Activated CD8-positive, alpha-beta T cell treated with anti-CD3 and anti-CD28 coated beads for 36 hours (primary cell): Measurements from ENCODE around the gene NELFA. TPM values are rescaled to one million over a fixed set of nuclear protein-coding genes. Genes with fewer than 3 reads are reported as not detected.

Experiments used
- ATAC-seq: fragments of 200-7000 bp; cut with Tn5 transposase; one replicate; pipeline ENCODE4 v1.10.0; 2021; ENCODE audit warnings: mild to moderate bottlenecking, moderate library complexity
- CTCF ChIA-PET: fragments of 350-600 bp; sonication (Branson Sonifier 250); formaldehyde crosslinking; loops from one replicate; lab custom pipeline; 2021; ENCODE audit warnings: antibody characterized with exemption; lab: Charles Lee
- POLR2A ChIA-PET: fragments of 350-600 bp; sonication (Branson Sonifier 250); formaldehyde crosslinking; loops from one replicate; lab custom pipeline; 2021; ENCODE audit warnings: antibody characterized with exemption; lab: Charles Lee
- DNase-seq: peaks from one replicate; pipeline ENCODE4 v3.0.0-alpha.2; 2020
- H3K27ac Mint-ChIP-seq: one replicate; pipeline ENCODE4 v1.8.0; 2021; ENCODE audit warnings: mild to moderate bottlenecking, mixed read lengths
- H3K27me3 Mint-ChIP-seq: one replicate; pipeline ENCODE4 v1.8.0; 2021; ENCODE audit warnings: mixed read lengths
- H3K36me3 Mint-ChIP-seq: one replicate; pipeline ENCODE4 v1.8.0; 2021; ENCODE audit warnings: low read depth, mixed read lengths
- H3K4me1 Mint-ChIP-seq: one replicate; pipeline ENCODE4 v1.8.0; 2021; ENCODE audit warnings: low read depth, mixed read lengths
- H3K4me3 Mint-ChIP-seq: one replicate; pipeline ENCODE4 v1.8.0; 2021; ENCODE audit warnings: mild to moderate bottlenecking, moderate library complexity, mixed read lengths
- H3K9me3 Mint-ChIP-seq: one replicate; pipeline ENCODE4 v1.8.0; 2021; ENCODE audit warnings: mixed read lengths
- intact Hi-C: fragments of 100-400 bp; cut with micrococcal nuclease; formaldehyde crosslinking; loops from one replicate; pipeline ENCODE4 v1.10.0; 2022
- total RNA-seq, 2 experiments: library from RNA; stranded (reverse); gene quantifications; one replicate each; pipeline ENCODE4 v1.2.3, GENCODE V29; 2021
- TF ChIP-seq, protein P1 (sequence below): fragments of 200-600 bp; IDR thresholded peaks from one replicate; pipeline ENCODE4 v1.8.0; 2022; ENCODE audit warnings: antibody characterized with exemption, mild to moderate bottlenecking

Gene NELFA
- total RNA-seq, 2 experiments from 2014 or later: 43.9 to 46.3 TPM

DNA sequence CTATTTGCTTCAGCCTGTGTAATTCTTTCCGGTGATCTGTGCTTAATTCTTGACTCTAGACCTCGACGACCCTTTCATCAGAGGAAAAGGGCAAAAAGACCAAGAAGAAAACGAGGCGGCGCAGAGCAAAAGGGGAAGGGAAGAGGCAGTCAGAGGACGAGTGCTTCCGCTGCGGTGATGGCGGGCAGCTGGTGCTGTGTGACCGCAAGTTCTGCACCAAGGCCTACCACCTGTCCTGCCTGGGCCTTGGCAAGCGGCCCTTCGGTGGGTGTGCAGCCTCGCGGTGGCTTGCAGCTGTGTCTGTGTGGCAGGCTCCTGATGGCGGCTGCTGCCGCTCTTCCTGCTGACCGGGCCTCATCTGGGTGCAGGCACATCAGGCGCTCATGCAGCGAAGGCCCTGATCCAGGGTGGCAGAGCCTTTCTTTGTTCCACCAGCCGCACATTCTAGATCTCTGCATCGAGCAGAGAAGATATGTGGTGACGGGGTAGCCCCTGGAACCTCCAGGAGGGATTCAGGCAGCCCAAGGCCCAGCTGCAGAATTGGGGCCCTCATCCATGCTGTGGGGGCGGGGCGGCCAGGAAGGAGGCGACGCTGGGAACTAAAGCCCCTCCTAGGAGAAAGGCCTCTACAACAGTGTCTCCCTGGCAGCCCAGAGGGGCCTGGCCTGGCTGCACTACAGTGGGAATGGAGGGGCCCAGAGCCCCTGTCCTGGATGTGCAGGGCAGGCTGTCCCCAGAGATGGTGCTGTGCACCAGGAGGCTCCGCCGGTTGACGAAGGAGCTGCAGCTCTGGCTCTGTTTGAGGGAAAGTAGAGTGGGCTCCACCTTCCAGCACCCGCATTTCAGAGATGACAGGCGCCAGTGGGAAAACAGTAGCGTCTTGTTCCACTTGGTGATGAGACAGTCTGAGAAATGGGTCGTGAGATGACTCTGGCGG, 32.1 kb downstream of the NELFA start:
- Mint-ChIP-seq H3K36me3 (peaks cover 58% of the 10 kb centered on the region), H3K27me3 (no peaks in the 10 kb centered on the region), H3K4me3 (no peak overlapping the region), H3K9me3 (no peaks in the 10 kb centered on the region), H3K4me1 (no peaks in the 10 kb centered on the region), H3K27ac (no peak overlapping the region)
- DNase-seq (no peak), ATAC-seq (no peak)
- intact Hi-C loops: no loop called here
- TF ChIP-seq, protein P1, sequence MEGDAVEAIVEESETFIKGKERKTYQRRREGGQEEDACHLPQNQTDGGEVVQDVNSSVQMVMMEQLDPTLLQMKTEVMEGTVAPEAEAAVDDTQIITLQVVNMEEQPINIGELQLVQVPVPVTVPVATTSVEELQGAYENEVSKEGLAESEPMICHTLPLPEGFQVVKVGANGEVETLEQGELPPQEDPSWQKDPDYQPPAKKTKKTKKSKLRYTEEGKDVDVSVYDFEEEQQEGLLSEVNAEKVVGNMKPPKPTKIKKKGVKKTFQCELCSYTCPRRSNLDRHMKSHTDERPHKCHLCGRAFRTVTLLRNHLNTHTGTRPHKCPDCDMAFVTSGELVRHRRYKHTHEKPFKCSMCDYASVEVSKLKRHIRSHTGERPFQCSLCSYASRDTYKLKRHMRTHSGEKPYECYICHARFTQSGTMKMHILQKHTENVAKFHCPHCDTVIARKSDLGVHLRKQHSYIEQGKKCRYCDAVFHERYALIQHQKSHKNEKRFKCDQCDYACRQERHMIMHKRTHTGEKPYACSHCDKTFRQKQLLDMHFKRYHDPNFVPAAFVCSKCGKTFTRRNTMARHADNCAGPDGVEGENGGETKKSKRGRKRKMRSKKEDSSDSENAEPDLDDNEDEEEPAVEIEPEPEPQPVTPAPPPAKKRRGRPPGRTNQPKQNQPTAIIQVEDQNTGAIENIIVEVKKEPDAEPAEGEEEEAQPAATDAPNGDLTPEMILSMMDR: no peak
- ChIA-PET CTCF (no interaction called here), POLR2A (interaction anchor here (1.0 kb wide), 1 partner anchor 10 kb away, joined by 3 read pairs; no protein-coding TSS in a partner anchor)

- DNase-seq: no peak
- TF ChIP-seq, protein P1: no peak
- intact Hi-C loops: no loop called here
- no peak for ATAC-seq
- H3K27ac Mint-ChIP-seq: no peak overlapping the region
- H3K36me3 Mint-ChIP-seq: peaks cover 60% of the 10 kb centered on the region
- ChIA-PET POLR2A (interaction anchor here (1.0 kb wide), 1 partner anchor 11 kb away, joined by 3 read pairs; no protein-coding TSS in a partner anchor), CTCF (no interaction called here)
- H3K9me3 Mint-ChIP-seq: no peaks in the 10 kb centered on the region
- no peaks in the 10 kb centered on the region for H3K4me1 Mint-ChIP-seq
- no peaks in the 10 kb centered on the region for H3K27me3 Mint-ChIP-seq
- H3K4me3 Mint-ChIP-seq: no peak overlapping the region
Measured at GRCh38 chr4:1975880-1976279, 32.9 kb downstream of the NELFA start.

DNA sequence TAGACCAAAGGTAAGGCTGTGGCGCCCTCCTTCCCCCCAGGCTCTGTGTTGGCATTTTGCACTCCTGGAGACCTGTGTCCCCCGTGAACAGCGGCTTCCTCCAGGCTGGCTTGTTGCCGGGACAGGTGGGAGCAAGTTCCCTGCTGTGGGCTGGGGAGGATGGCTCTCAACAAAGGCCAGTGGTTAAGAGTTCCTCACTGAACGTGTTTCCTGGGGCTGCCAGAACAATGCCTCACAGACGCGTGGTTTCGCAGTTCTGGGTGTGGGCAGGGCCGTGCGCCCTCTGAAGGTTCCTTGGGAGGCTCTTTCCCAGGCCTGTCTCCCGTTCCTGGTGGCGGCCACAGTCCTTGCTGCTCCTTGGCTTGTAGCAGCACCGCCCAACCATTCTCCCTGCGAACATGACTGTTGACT, 33.4 kb downstream of the NELFA start:
- ChIA-PET POLR2A (no interaction called here), CTCF (no interaction called here)
- no peak for DNase-seq
- no peak for ATAC-seq
- H3K27me3 Mint-ChIP-seq: no peaks in the 10 kb centered on the region
- peaks cover 60% of the 10 kb centered on the region for H3K36me3 Mint-ChIP-seq
- no peaks in the 10 kb centered on the region for H3K9me3 Mint-ChIP-seq
- TF ChIP-seq, protein P1: no peak
- H3K4me1 Mint-ChIP-seq: no peaks in the 10 kb centered on the region
- no peak overlapping the region for H3K4me3 Mint-ChIP-seq
- H3K27ac Mint-ChIP-seq: no peak overlapping the region
- intact Hi-C loops: no loop called here

DNA sequence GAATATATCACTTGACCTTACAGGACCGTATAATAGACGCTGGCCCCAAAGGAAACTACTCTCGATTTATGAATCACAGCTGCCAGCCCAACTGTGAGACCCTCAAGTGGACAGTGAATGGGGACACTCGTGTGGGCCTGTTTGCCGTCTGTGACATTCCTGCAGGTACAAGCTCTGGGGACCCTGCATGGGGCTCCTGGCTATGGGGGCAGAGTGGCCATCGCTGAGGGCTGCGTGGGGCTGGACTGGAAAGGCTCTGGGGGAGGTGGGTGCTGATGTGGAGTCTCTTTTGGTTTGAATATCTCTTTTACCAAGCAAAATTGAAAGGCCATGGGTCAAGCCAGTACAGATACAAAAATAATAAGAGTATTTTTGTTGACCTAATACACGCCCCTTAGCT, 33.9 kb downstream of the NELFA start:
- TF ChIP-seq, protein P1: no peak
- ATAC-seq (no peak), DNase-seq (no peak)
- ChIA-PET CTCF (no interaction called here), POLR2A (no interaction called here)
- intact Hi-C loops: no loop called here
- Mint-ChIP-seq H3K4me1 (no peaks in the 10 kb centered on the region), H3K4me3 (no peak overlapping the region), H3K27me3 (no peaks in the 10 kb centered on the region), H3K36me3 (peaks cover 64% of the 10 kb centered on the region), H3K27ac (no peak overlapping the region), H3K9me3 (no peaks in the 10 kb centered on the region)

DNA sequence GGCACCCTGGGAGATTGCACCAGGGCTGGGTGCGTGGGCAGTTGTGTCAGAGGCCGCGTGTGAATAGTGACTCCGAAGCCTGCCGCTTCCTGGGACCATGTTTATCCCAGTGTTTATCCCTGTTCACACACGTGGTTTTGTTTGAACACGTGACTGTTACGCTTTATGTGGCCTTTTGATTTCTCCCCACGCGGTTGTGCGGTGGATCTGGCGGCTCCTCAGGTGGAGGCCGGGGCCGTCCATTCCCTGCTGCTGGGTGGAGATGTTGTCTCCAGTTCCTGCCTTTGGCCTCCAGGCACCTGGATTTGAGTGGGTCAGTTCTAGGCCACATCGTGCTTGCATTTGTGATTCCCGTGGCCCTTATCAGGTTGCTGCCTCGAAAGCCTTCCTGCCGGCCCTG, 35.1 kb downstream of the NELFA start:
- H3K4me3 Mint-ChIP-seq: no peak overlapping the region
- H3K9me3 Mint-ChIP-seq: no peaks in the 10 kb centered on the region
- intact Hi-C loops: no loop called here
- H3K4me1 Mint-ChIP-seq: no peaks in the 10 kb centered on the region
- H3K36me3 Mint-ChIP-seq: peaks cover 60% of the 10 kb centered on the region
- TF ChIP-seq, protein P1: no peak
- H3K27ac Mint-ChIP-seq: no peak overlapping the region
- ChIA-PET POLR2A (no interaction called here), CTCF (no interaction called here)
- DNase-seq (no peak), ATAC-seq (no peak)
- no peaks in the 10 kb centered on the region for H3K27me3 Mint-ChIP-seq
